Measurements from ENCODE around the gene ARHGAP26.
"Not testable (repeated sequence)": the region's sequence is repeated elsewhere in the genome, so short reads cannot be mapped to it uniquely, and the experiment has no call there.

DNA sequence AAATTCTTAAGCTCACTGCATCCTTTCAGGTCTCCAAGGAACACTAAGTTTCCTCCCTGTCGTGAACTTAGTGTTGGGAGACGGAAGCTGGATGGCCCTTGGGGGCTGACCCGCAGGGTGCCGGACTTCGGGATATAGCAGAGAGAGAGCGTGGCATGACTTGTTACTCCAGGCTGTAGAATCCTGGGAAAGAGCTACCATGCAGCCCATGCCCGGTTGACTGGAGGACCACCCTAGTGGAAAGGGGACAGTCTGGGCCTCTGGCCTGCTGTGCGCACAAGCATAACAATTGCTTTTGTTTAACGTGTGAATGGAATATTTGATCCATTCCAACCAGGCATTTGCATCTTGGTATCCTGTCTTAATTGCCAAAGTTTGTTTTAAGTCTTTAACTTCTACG is 319.9 kb downstream of the ARHGAP26 start:
- TF ChIP-seq, protein P1, sequence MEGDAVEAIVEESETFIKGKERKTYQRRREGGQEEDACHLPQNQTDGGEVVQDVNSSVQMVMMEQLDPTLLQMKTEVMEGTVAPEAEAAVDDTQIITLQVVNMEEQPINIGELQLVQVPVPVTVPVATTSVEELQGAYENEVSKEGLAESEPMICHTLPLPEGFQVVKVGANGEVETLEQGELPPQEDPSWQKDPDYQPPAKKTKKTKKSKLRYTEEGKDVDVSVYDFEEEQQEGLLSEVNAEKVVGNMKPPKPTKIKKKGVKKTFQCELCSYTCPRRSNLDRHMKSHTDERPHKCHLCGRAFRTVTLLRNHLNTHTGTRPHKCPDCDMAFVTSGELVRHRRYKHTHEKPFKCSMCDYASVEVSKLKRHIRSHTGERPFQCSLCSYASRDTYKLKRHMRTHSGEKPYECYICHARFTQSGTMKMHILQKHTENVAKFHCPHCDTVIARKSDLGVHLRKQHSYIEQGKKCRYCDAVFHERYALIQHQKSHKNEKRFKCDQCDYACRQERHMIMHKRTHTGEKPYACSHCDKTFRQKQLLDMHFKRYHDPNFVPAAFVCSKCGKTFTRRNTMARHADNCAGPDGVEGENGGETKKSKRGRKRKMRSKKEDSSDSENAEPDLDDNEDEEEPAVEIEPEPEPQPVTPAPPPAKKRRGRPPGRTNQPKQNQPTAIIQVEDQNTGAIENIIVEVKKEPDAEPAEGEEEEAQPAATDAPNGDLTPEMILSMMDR (IDR thresholded peaks at IDR 0.05), result not testable (repeated sequence)
- not testable (repeated sequence) for TF ChIP-seq POLR2AphosphoS5 (IDR thresholded peaks at IDR 0.05; ENCODE audit: low read depth, low read length); TCF7L2 (IDR thresholded peaks at IDR 0.05; ENCODE audit: low read depth, low read length); SIN3A (IDR thresholded peaks at IDR 0.05; ENCODE audit: borderline replicate concordance, insufficient read depth, low read depth, low read length)
- TF ChIP-seq, protein P2, sequence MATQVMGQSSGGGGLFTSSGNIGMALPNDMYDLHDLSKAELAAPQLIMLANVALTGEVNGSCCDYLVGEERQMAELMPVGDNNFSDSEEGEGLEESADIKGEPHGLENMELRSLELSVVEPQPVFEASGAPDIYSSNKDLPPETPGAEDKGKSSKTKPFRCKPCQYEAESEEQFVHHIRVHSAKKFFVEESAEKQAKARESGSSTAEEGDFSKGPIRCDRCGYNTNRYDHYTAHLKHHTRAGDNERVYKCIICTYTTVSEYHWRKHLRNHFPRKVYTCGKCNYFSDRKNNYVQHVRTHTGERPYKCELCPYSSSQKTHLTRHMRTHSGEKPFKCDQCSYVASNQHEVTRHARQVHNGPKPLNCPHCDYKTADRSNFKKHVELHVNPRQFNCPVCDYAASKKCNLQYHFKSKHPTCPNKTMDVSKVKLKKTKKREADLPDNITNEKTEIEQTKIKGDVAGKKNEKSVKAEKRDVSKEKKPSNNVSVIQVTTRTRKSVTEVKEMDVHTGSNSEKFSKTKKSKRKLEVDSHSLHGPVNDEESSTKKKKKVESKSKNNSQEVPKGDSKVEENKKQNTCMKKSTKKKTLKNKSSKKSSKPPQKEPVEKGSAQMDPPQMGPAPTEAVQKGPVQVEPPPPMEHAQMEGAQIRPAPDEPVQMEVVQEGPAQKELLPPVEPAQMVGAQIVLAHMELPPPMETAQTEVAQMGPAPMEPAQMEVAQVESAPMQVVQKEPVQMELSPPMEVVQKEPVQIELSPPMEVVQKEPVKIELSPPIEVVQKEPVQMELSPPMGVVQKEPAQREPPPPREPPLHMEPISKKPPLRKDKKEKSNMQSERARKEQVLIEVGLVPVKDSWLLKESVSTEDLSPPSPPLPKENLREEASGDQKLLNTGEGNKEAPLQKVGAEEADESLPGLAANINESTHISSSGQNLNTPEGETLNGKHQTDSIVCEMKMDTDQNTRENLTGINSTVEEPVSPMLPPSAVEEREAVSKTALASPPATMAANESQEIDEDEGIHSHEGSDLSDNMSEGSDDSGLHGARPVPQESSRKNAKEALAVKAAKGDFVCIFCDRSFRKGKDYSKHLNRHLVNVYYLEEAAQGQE (IDR thresholded peaks at IDR 0.05; ENCODE audit: insufficient read depth in 1 of 2, low read depth in 2 of 2, low read length in 1 of 2), result not testable (repeated sequence)
